Endothelial cell of umbilical vein (primary cell): ENCODE measurements around the gene TRRAP. TPM values are rescaled to one million over a fixed set of nuclear protein-coding genes. Genes with fewer than 3 reads are reported as not detected.

ENCODE experiments used
- BruUV-seq: library from RNA; stranded (reverse); fragments of 400-500 nt; replicated peaks from 2 replicates; lab custom pipeline; 2021; lab: Mats Ljungman, UMichigan
- CTCF ChIA-PET: fragments of 300-600, 350-600 bp; sonication (Branson Sonifier 250); formaldehyde crosslinking; loops from one replicate; lab custom pipeline; 2021; ENCODE audit warnings: antibody characterized with exemption, inconsistent platforms; lab: Charles Lee
- POLR2A ChIA-PET: fragments of 300-600, 350-600 bp; sonication (Branson Sonifier 250); formaldehyde crosslinking; loops from one replicate; lab custom pipeline; 2021; ENCODE audit warnings: antibody characterized with exemption, inconsistent platforms; lab: Charles Lee
- DNase-seq: peaks from one replicate; pipeline ENCODE4 v3.0.0-alpha.2; 2011; ENCODE audit warnings: low read depth, low spot score
- FAIRE-seq: peaks from 2 replicates; lab custom pipeline; 2011; peaks lifted over from hg19 to GRCh38; lab: Jason Lieb, UNC
- H2AFZ ChIP-seq: 2 replicates; pipeline ENCODE4 v1.6.0; 2012; ENCODE audit warnings: low read depth, low read length, control low read depth, inconsistent platforms
- H3K27ac ChIP-seq: 2 replicates; pipeline ENCODE4 v1.5.1; 2011; ENCODE audit warnings: low read depth, mild to moderate bottlenecking, control low read depth, low read length, moderate library complexity; ENCODE audit not compliant: insufficient read depth
- H3K27me3 ChIP-seq, 2 experiments: 2 replicates each; pipeline versions ENCODE4 v1.6.0 to v1.6.1; 2011; ENCODE audit warnings: low read length in 2 of 2, mixed read lengths in 1 of 2; ENCODE audit not compliant: control insufficient read depth in 2 of 2, insufficient read depth in 2 of 2
- H3K36me3 ChIP-seq, 2 experiments: 2 replicates in 1 of 2; 3 replicates in 1 of 2; pipeline ENCODE4 v1.5.1; 2011; ENCODE audit warnings: low read length in 2 of 2, mild to moderate bottlenecking in 1 of 2, moderate library complexity in 1 of 2; ENCODE audit not compliant: control insufficient read depth in 2 of 2, insufficient read depth in 2 of 2; ENCODE audit errors: extremely low read depth in 1 of 2
- H3K4me1 ChIP-seq: 3 replicates; pipeline ENCODE4 v1.5.1; 2011; ENCODE audit warnings: mild to moderate bottlenecking, low read length; ENCODE audit not compliant: control insufficient read depth, insufficient read depth; ENCODE audit errors: extremely low read depth
- H3K4me2 ChIP-seq: 2 replicates; pipeline ENCODE4 v1.6.1; 2011; ENCODE audit warnings: low read length, control low read depth, mixed read lengths; ENCODE audit not compliant: insufficient read depth
- H3K4me3 ChIP-seq, 3 experiments: fragments of 200-600 bp in 1 of 3; sonication (generic), shearing (Covaris generic) in 1 of 3; replicated peaks in 1 of 3; 2 replicates each; pipeline ENCODE4 v1.5.1; 2011 to 2016; ENCODE audit warnings: control low read depth in 3 of 3, low read length in 3 of 3, mild to moderate bottlenecking in 2 of 3, inconsistent platforms in 1 of 3, low read depth in 1 of 3, moderate library complexity in 1 of 3; ENCODE audit not compliant: insufficient read depth in 1 of 3
- H3K79me2 ChIP-seq: 2 replicates; pipeline ENCODE4 v1.6.0; 2012; ENCODE audit warnings: low read length, inconsistent platforms; ENCODE audit not compliant: control insufficient read depth, insufficient read depth
- H3K9ac ChIP-seq: replicated peaks from 2 replicates; pipeline ENCODE3; 2011; ENCODE audit warnings: low read length, control low read depth; ENCODE audit not compliant: insufficient read depth; ENCODE audit errors: extremely low read depth
- H3K9me1 ChIP-seq: replicated peaks from 3 replicates; pipeline ENCODE4 v1.6.0; 2011; ENCODE audit warnings: mild to moderate bottlenecking, low read length; ENCODE audit not compliant: control insufficient read depth, insufficient read depth; ENCODE audit errors: extremely low read depth
- H3K9me3 ChIP-seq: replicated peaks from 2 replicates; pipeline ENCODE4 v1.5.1; 2012; ENCODE audit warnings: low read length, inconsistent platforms; ENCODE audit not compliant: control insufficient read depth, insufficient read depth
- H4K20me1 ChIP-seq: replicated peaks from 2 replicates; pipeline ENCODE3; 2011; ENCODE audit warnings: mild to moderate bottlenecking, low read length; ENCODE audit not compliant: control insufficient read depth, insufficient read depth; ENCODE audit errors: extremely low read depth
- CTCF ChIP-seq, 2 donors: IDR thresholded peaks; 1 replicate in 1 of 2; 2 replicates in 1 of 2; pipeline ENCODE4 v1.5.1; 2011; ENCODE audit warnings: low read length in 2 of 2, mild to moderate bottlenecking in 2 of 2, moderate library complexity in 2 of 2, control low read depth in 1 of 2, inconsistent platforms in 1 of 2, low read depth in 1 of 2; ENCODE audit not compliant: insufficient read depth in 1 of 2; ENCODE audit errors: extremely low read depth in 1 of 2
- FOS ChIP-seq: IDR thresholded peaks from 2 replicates; pipeline ENCODE4 v1.6.1; 2011; ENCODE audit warnings: mild to moderate bottlenecking, low read length, moderate library complexity, borderline replicate concordance; ENCODE audit not compliant: insufficient read depth
- GATA2 ChIP-seq: IDR thresholded peaks from 2 replicates; pipeline ENCODE4 v1.7.0; 2011; ENCODE audit warnings: low read depth, mild to moderate bottlenecking, moderate library complexity, mixed read lengths, low read length; ENCODE audit not compliant: insufficient read length, insufficient read depth
- JUN ChIP-seq: IDR thresholded peaks from 2 replicates; pipeline ENCODE4 v1.6.1; 2011; ENCODE audit warnings: borderline replicate concordance, low read depth; ENCODE audit not compliant: insufficient read length, insufficient read depth
- MYC ChIP-seq: IDR thresholded peaks from one replicate; pipeline ENCODE4 v1.6.1; 2011; ENCODE audit warnings: mild to moderate bottlenecking, low read depth, low read length
- dilution Hi-C: fragments of 300-500 bp; cut with MboI; formaldehyde crosslinking; loops from one replicate; pipeline ENCODE4 v1.15.0; 2019; ENCODE audit warnings: low sequenced_read_pairs; ENCODE audit not compliant: extremely low pct_ligation_motif_present
- intact Hi-C: fragments of 100-400 bp; cut with micrococcal nuclease; formaldehyde crosslinking; loops from one replicate; pipeline ENCODE4 v1.10.0; 2022
- polyA plus RNA-seq, 4 experiments: library from polyadenylated mRNA; depleted of rRNA in 3 of 4; stranded (reverse) in 3 of 4; unstranded in 1 of 4; fragments of >200 nt; gene quantifications; 2 replicates each; pipeline versions ENCODE4 v1.2.1 to v1.2.3, GENCODE V29; 2011 to 2012; ENCODE audit warnings: missing spikeins in 1 of 4
- total RNA-seq: library from RNA; stranded (reverse); gene quantifications from 2 replicates; pipeline ENCODE4 v1.2.3, GENCODE V29; 2021

TRRAP gene
- total and polyA plus RNA-seq, 2 donors (not counting 3 experiments of a cell fraction or from before 2014, with no cell fraction given) = 21.8 to 45.8 TPM

- no peaks in the 10 kb centered on the region for H3K27me3 ChIP-seq
- no peaks in the 10 kb centered on the region for H3K9me1 ChIP-seq
- TF ChIP-seq FOS (no peak), CTCF (IDR thresholded peaks at IDR 0.05; ENCODE audit: extremely low read depth in 1 of 2, insufficient read depth in 1 of 2, low read depth in 1 of 2, low read length in 2 of 2) (no peak), MYC (no peak), GATA2 (no peak), JUN (no peak)
- H3K36me3 ChIP-seq = no peaks in the 10 kb centered on the region
- H3K27ac ChIP-seq = no peak overlapping the region
- H3K79me2 ChIP-seq = no peaks in the 10 kb centered on the region
- no peak for FAIRE-seq
- no TSS peak for BruUV-seq
- CTCF ChIA-PET = no interaction called here
- intact Hi-C loops (loop anchor here (10.0 kb wide), 2 partner anchors 90 to 540 kb away; no protein-coding TSS in a partner anchor), dilution Hi-C loops (no loop called here)
- DNase-seq = no peak
- no peak overlapping the region for H3K9ac ChIP-seq
- no peaks in the 10 kb centered on the region for H4K20me1 ChIP-seq
- H2AFZ ChIP-seq = no peak overlapping the region
- POLR2A ChIA-PET = no interaction called here
- H3K9me3 ChIP-seq = no peaks in the 10 kb centered on the region
- H3K4me1 ChIP-seq = no peaks in the 10 kb centered on the region
- H3K4me3 ChIP-seq = no peak overlapping the region
- H3K4me2 ChIP-seq = no peak overlapping the region
Observed at GRCh38 chr7:98834949-98835348, 43.4 kb upstream of the TRRAP start.
